SW 1271 (cell line): Measurements from ENCODE around the gene STOM.

Experiments used
- DNase-seq, 2 experiments: peaks; one replicate each; lab custom pipeline; 2025; lab: John Stamatoyannopoulos, UW

Gene STOM

GRCh38 chr9:121322037-121322736 is 47.9 kb downstream of the STOM start:
- DNase-seq = peak; percentile 18 to 84

DNA sequence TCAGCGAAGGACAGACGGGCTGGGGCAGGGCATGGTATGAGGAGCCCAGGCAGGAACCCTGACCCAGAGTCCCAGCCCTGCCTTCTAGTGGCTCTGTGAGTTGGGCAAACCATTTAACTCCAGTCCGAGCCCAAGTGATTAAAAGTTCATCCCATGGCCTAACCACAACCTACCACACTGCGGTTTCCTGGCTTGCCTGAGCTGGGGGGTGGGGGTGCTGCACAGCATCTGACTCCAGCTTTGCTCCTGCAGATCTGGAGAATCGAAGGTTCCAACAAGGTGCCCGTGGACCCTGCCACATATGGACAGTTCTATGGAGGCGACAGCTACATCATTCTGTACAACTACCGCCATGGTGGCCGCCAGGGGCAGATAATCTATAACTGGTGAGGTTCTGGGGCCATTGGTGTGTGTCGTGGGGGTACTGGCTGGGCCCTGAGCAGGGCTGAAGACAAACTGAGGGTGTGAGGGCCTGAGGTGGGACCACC is 49.0 kb downstream of the STOM start:
- no peak for DNase-seq

DNA sequence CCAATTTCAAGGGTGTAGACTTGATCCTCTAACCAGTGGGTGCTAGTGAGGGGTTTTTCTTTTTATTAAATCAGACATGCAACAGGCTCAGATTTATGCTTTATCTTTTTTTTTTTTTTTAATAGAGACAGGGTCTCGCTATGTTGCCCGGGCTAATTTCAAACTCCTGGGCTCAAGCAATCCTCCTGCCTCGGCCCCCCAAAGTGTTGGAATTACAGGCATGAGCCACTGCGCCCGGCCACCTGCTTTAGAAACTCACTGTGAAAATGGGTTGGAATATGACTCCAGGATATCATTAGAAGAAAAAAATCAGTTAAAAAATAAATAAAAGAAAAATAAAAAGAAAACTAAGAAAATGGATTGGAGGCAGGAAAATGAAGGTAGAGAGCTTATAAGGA is 50.7 kb downstream of the STOM start:
- no peak for DNase-seq

DNA sequence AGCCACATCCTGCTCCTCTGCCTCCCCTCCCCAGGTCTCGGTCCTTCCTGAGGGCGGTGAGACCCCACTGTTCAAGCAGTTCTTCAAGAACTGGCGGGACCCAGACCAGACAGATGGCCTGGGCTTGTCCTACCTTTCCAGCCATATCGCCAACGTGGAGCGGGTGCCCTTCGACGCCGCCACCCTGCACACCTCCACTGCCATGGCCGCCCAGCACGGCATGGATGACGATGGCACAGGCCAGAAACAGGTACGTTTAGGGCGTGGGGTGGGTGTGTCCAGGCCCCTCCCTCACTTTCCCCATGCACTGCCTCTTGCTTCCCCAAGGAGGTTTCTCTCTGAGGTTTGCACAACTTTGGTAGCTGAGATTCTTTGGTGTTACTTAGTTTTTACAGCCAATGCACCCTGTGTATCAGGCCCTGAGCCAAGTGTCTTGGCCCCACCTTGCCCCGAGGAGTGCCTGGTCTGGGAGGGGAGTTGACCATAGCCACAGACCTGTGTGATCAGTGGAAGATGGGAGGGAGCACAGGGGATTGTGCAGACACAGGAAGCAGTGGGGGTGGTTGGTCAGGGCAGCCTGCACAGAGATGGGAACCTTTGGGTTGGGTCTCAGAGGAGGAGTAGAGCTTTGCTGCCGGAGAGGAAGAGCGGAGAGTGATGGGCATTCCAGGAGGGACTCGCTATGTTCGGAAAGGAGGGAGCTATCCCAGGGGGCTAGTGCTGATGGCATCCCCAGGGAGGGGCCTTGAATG is 51.2 kb downstream of the STOM start:
- no peak for DNase-seq

GRCh38 chr9:121317737-121318630 is 52.1 kb downstream of the STOM start:
- DNase-seq = no peak

DNA sequence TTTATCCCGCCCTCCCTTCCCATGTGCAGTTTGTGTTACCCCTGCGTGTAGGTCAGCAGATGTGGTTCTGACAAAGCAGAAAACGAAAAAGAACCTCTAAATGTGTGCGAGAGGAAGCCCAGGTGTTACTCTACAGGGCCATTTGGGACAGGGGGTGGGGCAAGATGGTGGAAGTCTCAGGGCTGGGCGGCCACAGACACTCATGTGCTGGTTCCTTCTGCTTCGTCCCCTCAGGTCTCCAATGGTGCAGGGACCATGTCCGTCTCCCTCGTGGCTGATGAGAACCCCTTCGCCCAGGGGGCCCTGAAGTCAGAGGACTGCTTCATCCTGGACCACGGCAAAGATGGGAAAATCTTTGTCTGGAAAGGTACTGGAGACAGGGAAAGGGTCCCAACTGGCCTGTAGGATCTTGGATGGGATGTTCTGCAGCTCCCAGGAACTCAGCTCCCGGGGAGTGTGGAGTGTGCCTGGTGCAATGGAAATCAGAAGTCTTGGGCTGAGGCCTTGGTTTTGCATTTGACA is 53.1 kb downstream of the STOM start:
- no peak for DNase-seq

- DNase-seq = no peak
These were observed 53.7 kb downstream of the STOM start for GRCh38 chr9:121316378-121316777.

GRCh38 chr9:121313458-121314152 is 56.4 kb downstream of the STOM start:
- no peak for DNase-seq

DNA sequence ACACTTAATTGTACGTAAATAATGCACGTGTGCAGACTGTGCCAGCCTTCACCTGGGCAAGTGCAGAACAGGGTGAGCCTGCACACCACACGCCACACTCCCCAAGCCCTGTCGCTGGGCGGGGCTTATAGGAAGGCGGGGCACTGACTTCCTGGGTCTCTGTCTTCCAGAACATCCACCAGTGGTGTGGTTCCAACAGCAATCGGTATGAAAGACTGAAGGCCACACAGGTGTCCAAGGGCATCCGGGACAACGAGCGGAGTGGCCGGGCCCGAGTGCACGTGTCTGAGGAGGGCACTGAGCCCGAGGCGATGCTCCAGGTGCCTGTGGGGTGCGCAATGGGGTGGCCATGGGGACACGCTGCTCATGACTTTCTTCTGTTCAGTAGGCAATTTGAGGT is 57.9 kb downstream of the STOM start:
- DNase-seq = no peak

DNA sequence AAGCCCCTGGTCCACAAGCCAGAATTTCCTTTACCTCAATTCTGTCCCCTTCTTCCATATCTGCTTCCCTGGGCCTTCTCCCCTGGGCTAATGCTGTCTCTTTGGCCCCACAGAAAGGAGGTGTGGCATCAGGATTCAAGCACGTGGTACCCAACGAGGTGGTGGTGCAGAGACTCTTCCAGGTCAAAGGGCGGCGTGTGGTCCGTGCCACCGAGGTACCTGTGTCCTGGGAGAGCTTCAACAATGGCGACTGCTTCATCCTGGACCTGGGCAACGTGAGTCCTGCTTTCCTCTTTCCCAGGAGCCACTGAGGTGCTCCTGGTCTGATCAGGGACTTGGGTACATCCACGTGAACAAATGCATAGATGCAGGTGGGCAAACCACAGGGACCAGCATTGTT is 59.5 kb downstream of the STOM start:
- DNase-seq = no peak

DNA sequence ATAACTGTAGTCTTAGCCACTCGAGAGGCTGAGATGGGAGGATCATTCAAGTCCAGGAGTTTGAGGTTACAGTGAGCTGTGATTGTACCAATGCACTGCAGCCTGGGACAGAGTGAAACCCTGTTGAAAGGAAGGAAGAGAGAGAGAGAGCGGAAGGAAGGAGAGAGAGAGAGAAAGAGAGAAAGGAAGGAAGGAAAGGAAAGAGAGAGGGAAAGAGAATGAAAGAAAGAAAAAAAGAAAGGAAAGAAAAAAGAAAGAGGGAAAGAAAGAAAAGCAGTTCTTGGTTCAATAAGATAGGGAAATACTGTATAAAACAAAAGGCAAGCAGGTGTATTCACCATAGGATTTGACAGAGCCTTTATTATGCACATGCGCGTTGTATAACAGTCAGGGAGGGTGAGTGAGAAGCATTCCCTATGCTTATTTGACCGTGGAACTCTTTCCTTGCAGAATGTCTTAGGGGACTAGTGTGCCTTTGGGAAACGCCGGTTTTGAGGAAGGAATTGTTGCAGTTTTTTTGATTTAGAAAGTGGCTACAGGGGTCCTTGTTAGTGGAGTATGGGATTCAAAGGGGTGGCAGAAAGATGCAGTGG is 60.1 kb downstream of the STOM start:
- DNase-seq = no peak

DNA sequence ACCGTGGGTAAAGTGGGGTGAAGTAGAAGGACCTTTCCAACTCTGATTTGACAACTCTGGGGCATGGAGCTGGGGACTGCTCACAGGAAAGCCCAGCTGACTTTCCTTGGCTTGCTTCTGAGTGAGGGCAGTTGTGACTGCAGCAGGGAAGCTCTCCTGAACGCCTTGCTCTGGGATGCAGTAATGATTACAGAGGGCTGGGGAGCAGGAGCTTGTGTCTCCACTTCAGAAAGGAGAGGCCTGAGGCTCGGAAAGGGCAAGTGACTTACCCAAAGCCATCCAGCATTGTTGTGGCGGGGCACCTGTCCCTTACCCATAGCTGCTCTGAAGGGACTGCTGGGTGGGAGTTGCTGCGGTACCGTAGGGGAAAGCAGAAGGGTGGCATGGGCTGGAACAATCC is 60.9 kb downstream of the STOM start:
- no peak for DNase-seq

DNA sequence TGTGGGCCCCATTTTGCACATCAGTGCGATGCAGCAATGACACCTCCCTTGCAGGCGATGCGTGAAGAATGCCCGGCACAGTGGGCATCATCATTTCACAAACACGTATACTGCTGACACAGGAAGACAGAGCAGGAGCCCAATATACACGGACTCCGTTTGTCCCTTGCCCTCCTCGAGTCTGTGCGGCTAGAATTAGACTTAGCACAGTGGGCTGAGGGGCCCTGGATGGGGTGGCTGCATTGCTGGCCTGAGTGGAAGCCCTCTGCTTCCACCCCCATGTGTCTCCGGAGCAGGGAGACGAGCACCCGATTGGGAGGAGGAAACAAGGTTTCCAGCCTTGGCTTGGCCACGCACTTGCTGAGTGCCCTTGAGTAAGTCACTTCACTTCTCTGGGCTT is 61.3 kb downstream of the STOM start:
- DNase-seq = no peak

DNA sequence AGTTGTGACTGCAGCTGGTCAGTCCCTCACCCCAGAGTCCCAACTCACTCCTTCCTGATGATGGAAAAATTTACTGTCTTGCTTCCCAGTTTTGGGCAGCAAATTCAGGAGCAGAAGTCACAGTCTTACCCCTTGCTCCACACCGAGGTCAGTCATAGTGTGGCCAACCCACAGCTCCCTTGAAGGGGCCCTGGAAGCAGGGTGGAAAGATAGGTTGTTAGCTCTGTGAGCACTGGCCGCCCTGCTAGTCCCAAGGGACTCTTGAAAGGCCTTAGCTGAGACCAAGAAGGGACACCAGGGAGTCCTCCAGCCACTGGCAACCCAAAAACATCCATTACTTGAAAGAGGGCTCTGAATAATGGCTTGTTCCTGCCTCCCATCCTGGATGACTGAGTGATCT is 62.1 kb downstream of the STOM start:
- no peak for DNase-seq

DNA sequence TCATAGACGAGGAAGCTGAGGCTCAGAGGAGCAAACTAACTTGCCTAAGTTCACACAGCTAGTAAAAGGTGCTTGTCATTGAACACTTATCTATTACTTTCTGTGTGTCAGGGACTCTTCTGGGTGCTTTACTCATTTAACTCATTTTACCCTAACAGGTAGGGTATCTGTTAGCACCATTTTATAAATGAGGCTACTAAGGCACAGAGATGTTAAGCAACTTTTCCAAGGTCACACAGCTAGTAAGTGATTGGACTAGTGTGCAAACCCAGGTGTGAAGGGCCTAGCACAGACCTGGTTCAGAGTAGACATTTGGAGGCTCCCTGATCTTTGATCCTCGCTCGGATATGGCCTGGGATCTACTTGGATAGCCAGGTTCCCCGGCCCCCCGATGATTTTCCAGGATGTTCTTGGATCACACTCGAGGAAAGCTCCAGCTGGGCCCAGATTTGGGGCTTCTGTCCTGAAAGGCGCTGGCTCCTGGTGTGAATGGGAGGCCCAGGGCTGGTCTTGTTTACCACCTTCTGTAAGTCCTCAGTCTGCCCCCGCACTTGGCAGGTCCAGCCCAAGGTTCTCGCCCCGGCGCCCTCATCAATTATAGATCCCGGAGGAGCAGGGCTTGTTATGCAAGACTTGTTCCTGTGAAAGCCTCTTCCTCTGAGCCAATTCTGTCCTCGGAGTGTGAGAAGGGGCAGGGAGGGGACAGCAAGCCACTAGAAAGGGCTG is 64.6 kb downstream of the STOM start:
- DNase-seq = no peak

DNA sequence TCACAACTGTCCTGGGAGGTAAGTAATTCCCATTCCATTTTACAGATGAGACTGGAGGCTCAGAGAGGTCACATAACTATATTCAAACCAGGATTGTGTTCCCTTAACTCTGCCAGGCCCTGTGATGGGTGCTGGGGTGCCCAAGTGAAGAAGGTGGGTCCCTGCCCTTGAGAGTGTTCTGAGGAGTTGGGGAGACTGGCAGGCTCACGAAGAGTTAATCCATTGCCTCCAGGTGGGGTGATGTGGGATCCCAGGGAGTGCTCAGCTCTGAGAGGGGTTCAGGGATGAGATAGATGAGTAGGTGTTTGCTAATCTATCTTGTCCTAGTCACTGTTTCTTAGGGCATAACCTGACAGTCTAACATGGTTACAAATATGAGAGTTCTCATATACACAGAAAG is 65.3 kb downstream of the STOM start:
- DNase-seq = no peak

- DNase-seq = no peak
These were observed 66.3 kb downstream of the STOM start for GRCh38 chr9:121303456-121304451.

DNA sequence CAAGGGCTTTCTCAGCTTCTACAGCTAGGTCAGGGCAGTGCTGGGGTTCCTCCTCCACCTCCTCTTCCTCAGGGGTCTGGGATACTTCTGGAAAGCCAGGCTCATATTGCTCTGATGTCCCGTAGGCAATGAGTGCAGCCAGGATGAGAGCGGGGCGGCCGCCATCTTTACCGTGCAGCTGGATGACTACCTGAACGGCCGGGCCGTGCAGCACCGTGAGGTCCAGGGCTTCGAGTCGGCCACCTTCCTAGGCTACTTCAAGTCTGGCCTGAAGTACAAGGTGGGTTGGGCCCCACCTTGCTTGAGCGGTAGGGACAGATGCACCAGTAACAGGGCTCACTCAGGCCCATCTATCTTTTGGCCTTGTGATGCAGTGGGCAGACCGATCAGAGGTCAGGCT is 67.3 kb downstream of the STOM start:
- DNase-seq = no peak

DNA sequence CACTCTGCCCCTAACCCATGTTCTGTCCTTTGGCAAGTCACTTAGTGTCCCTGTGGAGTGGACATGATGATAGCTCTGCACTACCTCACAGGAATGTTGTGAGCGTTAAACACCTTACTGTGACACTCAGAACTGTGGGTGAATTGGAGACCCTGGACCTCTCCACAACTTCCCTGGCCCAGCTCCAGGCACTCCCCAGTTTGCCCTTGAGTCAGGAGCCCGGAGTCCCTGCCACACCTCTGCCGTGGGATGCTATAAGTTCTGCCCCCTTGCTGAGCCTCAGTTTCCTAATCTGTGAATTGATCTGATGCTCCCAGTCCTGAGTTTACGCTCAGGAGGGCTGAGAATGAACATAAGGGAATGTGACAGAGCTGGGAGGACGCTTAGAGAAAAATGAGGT is 67.7 kb downstream of the STOM start:
- no peak for DNase-seq
